H9 (cell line): Measurements from ENCODE around the gene PHACTR1. TPM values are rescaled to one million over a fixed set of nuclear protein-coding genes. Genes with fewer than 3 reads are reported as not detected.

Source experiments
- DNase-seq: peaks from one replicate; pipeline ENCODE4 v3.0.0-alpha.2; 2017
- H2AFZ ChIP-seq: one replicate; pipeline ENCODE4 v1.6.1; 2013; ENCODE audit warnings: mild to moderate bottlenecking, low read length, control low read depth, moderate library complexity
- H2AK5ac ChIP-seq: 2 replicates; pipeline ENCODE4 v1.6.1; 2013; ENCODE audit warnings: low read length, control low read depth, mixed read lengths; ENCODE audit not compliant: insufficient read length
- H2BK120ac ChIP-seq: one replicate; pipeline ENCODE4 v1.6.1; 2013; ENCODE audit warnings: low read depth, mild to moderate bottlenecking, low read length, control low read depth, inconsistent platforms; ENCODE audit not compliant: poor library complexity, severe bottlenecking
- H2BK12ac ChIP-seq: 2 replicates; pipeline ENCODE4 v1.6.1; 2013; ENCODE audit warnings: low read length, control low read depth, mixed read lengths, low read depth; ENCODE audit not compliant: insufficient read length
- H2BK15ac ChIP-seq: 2 replicates; pipeline ENCODE4 v1.6.1; 2013; ENCODE audit warnings: low read depth, low read length, control low read depth
- H2BK20ac ChIP-seq: one replicate; pipeline ENCODE4 v1.6.1; 2013; ENCODE audit warnings: low read depth, mild to moderate bottlenecking, low read length, control low read depth, inconsistent platforms; ENCODE audit not compliant: poor library complexity, severe bottlenecking
- H2BK5ac ChIP-seq: 2 replicates; pipeline ENCODE4 v1.6.1; 2013; ENCODE audit warnings: low read length, control low read depth, mixed read lengths; ENCODE audit not compliant: insufficient read length
- H3K14ac ChIP-seq: 2 replicates; pipeline ENCODE4 v1.6.1; 2013; ENCODE audit warnings: low read length, control low read depth; ENCODE audit not compliant: insufficient read depth
- H3K18ac ChIP-seq: 2 replicates; pipeline ENCODE4 v1.6.1; 2013; ENCODE audit warnings: low read depth, mild to moderate bottlenecking, mixed read lengths, low read length, control low read depth; ENCODE audit not compliant: insufficient read length
- H3K23ac ChIP-seq: 2 replicates; pipeline ENCODE4 v1.6.1; 2013; ENCODE audit warnings: low read length, control low read depth, mixed read lengths, low read depth; ENCODE audit not compliant: insufficient read length
- H3K23me2 ChIP-seq: 2 replicates; pipeline ENCODE4 v1.6.1; 2013; ENCODE audit warnings: low read depth, mild to moderate bottlenecking, mixed read lengths, low read length, control low read depth; ENCODE audit not compliant: insufficient read length, poor library complexity, severe bottlenecking
- H3K27ac ChIP-seq: 2 replicates; pipeline ENCODE4 v1.5.1; 2013; ENCODE audit warnings: low read length, control low read depth, mixed read lengths, low read depth; ENCODE audit not compliant: insufficient read length
- H3K27me3 ChIP-seq: 2 replicates; pipeline ENCODE4 v1.6.1; 2013; ENCODE audit warnings: low read length, control low read depth, inconsistent platforms; ENCODE audit not compliant: insufficient read depth
- H3K4ac ChIP-seq: 2 replicates; pipeline ENCODE4 v1.6.1; 2013; ENCODE audit warnings: low read depth, mild to moderate bottlenecking, control low read depth, inconsistent platforms, low read length, moderate library complexity
- H3K4me1 ChIP-seq: 2 replicates; pipeline ENCODE4 v1.6.1; 2013; ENCODE audit warnings: low read length, control low read depth, inconsistent platforms; ENCODE audit not compliant: insufficient read depth
- H3K4me2 ChIP-seq: 2 replicates; pipeline ENCODE4 v1.6.1; 2013; ENCODE audit warnings: low read length, control low read depth, mixed read lengths; ENCODE audit not compliant: insufficient read length, insufficient read depth
- H3K56ac ChIP-seq: 2 replicates; pipeline ENCODE4 v1.6.1; 2013; ENCODE audit warnings: low read depth, mild to moderate bottlenecking, mixed read lengths, low read length, control low read depth; ENCODE audit not compliant: insufficient read length
- H3K79me1 ChIP-seq: 2 replicates; pipeline ENCODE4 v1.6.1; 2013; ENCODE audit warnings: low read depth, mild to moderate bottlenecking, moderate library complexity, low read length, control low read depth, inconsistent platforms; ENCODE audit not compliant: insufficient read depth, poor library complexity, severe bottlenecking
- H3K79me2 ChIP-seq: 2 replicates; pipeline ENCODE4 v1.6.1; 2013; ENCODE audit warnings: low read length, control low read depth, inconsistent platforms; ENCODE audit not compliant: insufficient read depth
- H3K9ac ChIP-seq: 2 replicates; pipeline ENCODE4 v1.6.1; 2013; ENCODE audit warnings: low read length, control low read depth, mixed read lengths; ENCODE audit not compliant: insufficient read length; ENCODE audit errors: extremely low read depth
- H3K9me3 ChIP-seq: one replicate; pipeline ENCODE4 v1.6.1; 2013; ENCODE audit warnings: low read depth, low read length, inconsistent platforms; ENCODE audit not compliant: control insufficient read depth
- H3T11ph ChIP-seq: one replicate; pipeline ENCODE4 v1.6.1; 2013; ENCODE audit warnings: mild to moderate bottlenecking, low read length, control low read depth, inconsistent platforms
- H4K20me1 ChIP-seq: one replicate; pipeline ENCODE4 v1.6.1; 2013; ENCODE audit not compliant: control insufficient read depth, insufficient read length, insufficient read depth
- H4K5ac ChIP-seq: 2 replicates; pipeline ENCODE4 v1.6.1; 2013; ENCODE audit warnings: low read depth, mild to moderate bottlenecking, mixed read lengths, low read length, control low read depth; ENCODE audit not compliant: insufficient read length
- H4K8ac ChIP-seq: replicated peaks from 2 replicates; pipeline ENCODE4 v1.6.1; 2013; ENCODE audit warnings: low read length, control low read depth, mixed read lengths, low read depth; ENCODE audit not compliant: insufficient read length
- H4K91ac ChIP-seq: 2 replicates; pipeline ENCODE4 v1.6.1; 2013; ENCODE audit warnings: low read depth, mild to moderate bottlenecking, moderate library complexity, mixed read lengths, low read length, control low read depth; ENCODE audit not compliant: insufficient read length
- H3K27ac Mint-ChIP-seq, 3 experiments: 2 replicates in 2 of 3; 3 replicates in 1 of 3; pipeline ENCODE4 v1.8.0; 2020 to 2021; ENCODE audit warnings: mixed read lengths in 3 of 3, mild to moderate bottlenecking in 1 of 3, moderate library complexity in 1 of 3
- H3K27me3 Mint-ChIP-seq: 2 replicates; pipeline ENCODE4 v1.8.0; 2021; ENCODE audit warnings: low read depth, mild to moderate bottlenecking, moderate library complexity, mixed read lengths
- H3K36me3 Mint-ChIP-seq, 3 experiments: 2 replicates in 2 of 3; 3 replicates in 1 of 3; pipeline ENCODE4 v1.8.0; 2020 to 2021; ENCODE audit warnings: low read depth in 3 of 3, mixed read lengths in 3 of 3; ENCODE audit not compliant: insufficient read depth in 1 of 3
- H3K4me1 Mint-ChIP-seq, 2 experiments: 2 replicates each; pipeline ENCODE4 v1.8.0; 2020; ENCODE audit warnings: mixed read lengths in 2 of 2
- H3K4me3 Mint-ChIP-seq, 2 experiments: 2 replicates in 1 of 2; 3 replicates in 1 of 2; pipeline ENCODE4 v1.8.0; 2020 to 2021; ENCODE audit warnings: mild to moderate bottlenecking in 2 of 2, mixed read lengths in 2 of 2, moderate library complexity in 1 of 2
- H3K9me3 Mint-ChIP-seq, 2 experiments: 2 replicates in 1 of 2; 3 replicates in 1 of 2; pipeline ENCODE4 v1.8.0; 2020; ENCODE audit warnings: mild to moderate bottlenecking in 2 of 2, mixed read lengths in 2 of 2, moderate library complexity in 1 of 2
- CTCF ChIP-seq: fragments of 200-600 bp; sonication (generic); conservative IDR thresholded peaks from 3 replicates; pipeline ENCODE4 v1.8.0; 2021; ENCODE audit warnings: antibody characterized with exemption, mild to moderate bottlenecking
- total RNA-seq: library from RNA; stranded (reverse); gene quantifications from 2 replicates; pipeline ENCODE4 v1.2.1, GENCODE V29; 2021

PHACTR1 gene
- total RNA-seq, 1 experiment from 2014 or later = 15.9 TPM

GRCh38 chr6:13103169-13103568 is 386.6 kb downstream of the PHACTR1 start:
- no peak for DNase-seq
- no peaks in the 10 kb centered on the region for H3K79me1 ChIP-seq
- no peak overlapping the region for H2BK5ac ChIP-seq
- no peaks in the 10 kb centered on the region for H3K27me3 ChIP-seq
- no peaks in the 10 kb centered on the region for H4K20me1 ChIP-seq
- H4K91ac ChIP-seq = no peak overlapping the region
- H3K4me3 Mint-ChIP-seq = no peak overlapping the region
- H3K56ac ChIP-seq = no peak overlapping the region
- H3K4ac ChIP-seq = no peak overlapping the region
- H3K18ac ChIP-seq = no peak overlapping the region
- no peak overlapping the region for H3T11ph ChIP-seq
- H3K79me2 ChIP-seq = peaks cover under 1% of the 10 kb centered on the region; the same call in 1 of the 2 replicates
- H3K9ac ChIP-seq = no peak overlapping the region
- H4K8ac ChIP-seq = no peak overlapping the region
- no peak overlapping the region for H3K4me2 ChIP-seq
- H3K23me2 ChIP-seq = no peaks in the 10 kb centered on the region
- no peaks in the 10 kb centered on the region for H3K9me3 Mint-ChIP-seq
- H3K14ac ChIP-seq = no peak overlapping the region
- no peak overlapping the region for H3K23ac ChIP-seq
- H3K4me1 Mint-ChIP-seq = peaks cover 15 to 19% of the 10 kb centered on the region in 2 experiments
- no peak overlapping the region for H2BK20ac ChIP-seq
- no peaks in the 10 kb centered on the region; the same call in 1 of the 2 replicates for H3K4me1 ChIP-seq
- H3K27me3 Mint-ChIP-seq = no peaks in the 10 kb centered on the region
- no peak overlapping the region for H2BK120ac ChIP-seq
- H3K27ac Mint-ChIP-seq = no peak overlapping the region
- H2AK5ac ChIP-seq = no peak overlapping the region
- H3K36me3 Mint-ChIP-seq = no peaks in the 10 kb centered on the region
- H4K5ac ChIP-seq = no peak overlapping the region
- H2AFZ ChIP-seq = no peak overlapping the region
- no peaks in the 10 kb centered on the region for H3K9me3 ChIP-seq
- no peak overlapping the region for H2BK12ac ChIP-seq
- no peak for TF ChIP-seq CTCF
- no peak overlapping the region for H3K27ac ChIP-seq
- H2BK15ac ChIP-seq = no peak overlapping the region
